HG03558 (cell line): ENCODE measurements around the gene SLC25A39.
A peak's percentile ranks its signal among the peaks of the same experiment; 100 is the strongest.
"Not testable (repeated sequence)": the region's sequence is repeated elsewhere in the genome, so short reads cannot be mapped to it uniquely, and the experiment has no call there.

Experiments
- ATAC-seq: cut with Tn5 transposase; IDR thresholded peaks from one replicate; pipeline ENCODE4 v1.9.1; 2021; ENCODE audit warnings: moderate number of reproducible peaks; ENCODE audit not compliant: unreplicated experiment; ENCODE audit errors: extremely low read depth

Gene SLC25A39

GRCh38 chr17:44324571-44325275 lies at the start of gene SLC25A39:
Gene SLC25A39, minus strand, starts transcription at chr17:44324823. Its CDS starts 1,261 bp downstream, at chr17:44323562.
- peak; percentile 53 for ATAC-seq

GRCh38 chr17:44372036-44372435 lies 47.4 kb upstream of the SLC25A39 start:
- no peak for ATAC-seq

- ATAC-seq, result not testable (repeated sequence)
Measured at GRCh38 chr17:44369414-44370023, 44.9 kb upstream of the SLC25A39 start.

- ATAC-seq, result not testable (repeated sequence)
Measured at GRCh38 chr17:44368391-44369243, 44.0 kb upstream of the SLC25A39 start.

- ATAC-seq, result no peak
Measured at GRCh38 chr17:44367231-44367979, 42.8 kb upstream of the SLC25A39 start.

GRCh38 chr17:44365051-44365450 lies 40.4 kb upstream of the SLC25A39 start:
- not testable (repeated sequence) for ATAC-seq

- no peak for ATAC-seq
Measured at GRCh38 chr17:44363613-44364159, 39.1 kb upstream of the SLC25A39 start, which contains the start of gene FAM171A2. Gene FAM171A2, minus strand, starts transcription at chr17:44363853. Its CDS starts 139 bp downstream, at chr17:44363714.

GRCh38 chr17:44362949-44363612 lies 38.5 kb upstream of the SLC25A39 start:
- no peak for ATAC-seq

GRCh38 chr17:44362459-44362948 lies 37.9 kb upstream of the SLC25A39 start:
- no peak for ATAC-seq

- no peak for ATAC-seq
Measured at GRCh38 chr17:44361292-44362260, 37.0 kb upstream of the SLC25A39 start.

GRCh38 chr17:44360826-44361225 lies 36.2 kb upstream of the SLC25A39 start:
- no peak for ATAC-seq

GRCh38 chr17:44360144-44360533 lies 35.5 kb upstream of the SLC25A39 start:
- ATAC-seq, result no peak

- ATAC-seq, result no peak
Measured at GRCh38 chr17:44359458-44360143, 35.0 kb upstream of the SLC25A39 start.

GRCh38 chr17:44359006-44359405 lies 34.4 kb upstream of the SLC25A39 start:
- no peak for ATAC-seq

- no peak for ATAC-seq
Measured at GRCh38 chr17:44358066-44358465, 33.4 kb upstream of the SLC25A39 start.

GRCh38 chr17:44356241-44356640 lies 31.6 kb upstream of the SLC25A39 start:
- ATAC-seq, result no peak

GRCh38 chr17:44355642-44356099 lies 31.0 kb upstream of the SLC25A39 start:
- no peak for ATAC-seq
